SK-N-SH (cell line): ENCODE measurements around the gene WFIKKN1. TPM values are rescaled to one million over a fixed set of nuclear protein-coding genes. Genes with fewer than 3 reads are reported as not detected.

ENCODE experiments used
- CTCF ChIA-PET: fragments of 300-600, 350-600 bp; formaldehyde crosslinking; extraction: SDS; loops from one replicate; lab custom pipeline; 2021; lab: Yijun Ruan, JAX
- POLR2A ChIA-PET: fragments of 350-600 bp; sonication (Branson Sonifier 250); formaldehyde crosslinking; extraction: SDS; loops from one replicate; lab custom pipeline; 2020; ENCODE audit warnings: antibody characterized with exemption, inconsistent platforms; lab: Yijun Ruan, JAX
- DNase-seq: peaks from one replicate; pipeline ENCODE4 v3.0.0; 2012
- H2AFZ ChIP-seq: fragments of 200-600 bp; sonication (generic); 2 replicates; pipeline ENCODE4 v1.8.1; 2016; ENCODE audit warnings: antibody characterized with exemption, mild to moderate bottlenecking, low read depth
- H3F3A ChIP-seq: fragments of 200-600 bp; sonication (generic); replicated peaks from 2 replicates; pipeline ENCODE3; 2016; ENCODE audit warnings: antibody characterized with exemption, mild to moderate bottlenecking; ENCODE audit not compliant: insufficient read depth
- H3K27ac ChIP-seq, 2 experiments: fragments of 200-500 bp in 1 of 2; fragments of 200-600 bp in 1 of 2; sonication (Bioruptor generic) in 1 of 2; sonication (generic), shearing (Covaris generic) in 1 of 2; 2 replicates each; pipeline versions ENCODE4 v1.5.1 to v1.6.1; 2014 to 2016; ENCODE audit warnings: low read depth in 2 of 2, inconsistent platforms in 1 of 2, low read length in 1 of 2, mild to moderate bottlenecking in 1 of 2, mixed read lengths in 1 of 2
- H3K27me3 ChIP-seq: fragments of 200-600 bp; sonication (generic), shearing (Covaris generic); 2 replicates; pipeline ENCODE4 v1.6.1; 2016; ENCODE audit warnings: mixed run types; ENCODE audit not compliant: insufficient read depth
- H3K36me3 ChIP-seq, 2 experiments: fragments of 200-500 bp in 1 of 2; fragments of 200-600 bp in 1 of 2; sonication (Bioruptor generic) in 1 of 2; sonication (generic) in 1 of 2; replicated peaks in 1 of 2; 2 replicates each; pipeline versions ENCODE3 to v1.5.1; 2014 to 2016; ENCODE audit warnings: low read length in 1 of 2, mild to moderate bottlenecking in 1 of 2; ENCODE audit not compliant: insufficient read depth in 2 of 2, control insufficient read depth in 1 of 2
- H3K4me1 ChIP-seq, 2 experiments: fragments of 200-500 bp in 1 of 2; fragments of 200-600 bp in 1 of 2; sonication (Bioruptor generic) in 1 of 2; sonication (generic), shearing (Covaris generic) in 1 of 2; 2 replicates each; pipeline versions ENCODE4 v1.5.1 to v1.6.1; 2014 to 2016; ENCODE audit warnings: low read depth in 1 of 2, low read length in 1 of 2, mixed run types in 1 of 2; ENCODE audit not compliant: insufficient read depth in 2 of 2, control insufficient read depth in 1 of 2
- H3K4me2 ChIP-seq: fragments of 200-600 bp; sonication (generic), shearing (Covaris generic); 2 replicates; pipeline ENCODE4 v1.6.1; 2017; ENCODE audit warnings: mixed run types
- H3K4me3 ChIP-seq, 2 experiments: fragments of 200-500 bp in 1 of 2; fragments of 200-600 bp in 1 of 2; sonication (Bioruptor generic) in 1 of 2; sonication (generic), shearing (Covaris generic) in 1 of 2; 2 replicates each; pipeline versions ENCODE4 v1.5.1 to v1.8.1; 2014 to 2016; ENCODE audit warnings: low read depth in 2 of 2, inconsistent platforms in 1 of 2, low read length in 1 of 2, mild to moderate bottlenecking in 1 of 2, mixed read lengths in 1 of 2, moderate library complexity in 1 of 2
- H3K79me2 ChIP-seq: fragments of 200-600 bp; sonication (generic); 2 replicates; pipeline ENCODE4 v1.8.1; 2017; ENCODE audit warnings: mild to moderate bottlenecking; ENCODE audit not compliant: insufficient read depth
- H3K9ac ChIP-seq: fragments of 200-600 bp; sonication (generic); 2 replicates; pipeline ENCODE4 v1.6.1; 2017; ENCODE audit warnings: mixed run types
- H3K9me2 ChIP-seq: fragments of 200-600 bp; sonication (generic); 2 replicates; pipeline ENCODE4 v1.6.1; 2017; ENCODE audit warnings: mixed run types
- H3K9me3 ChIP-seq: fragments of 200-600 bp; sonication (generic); 2 replicates; pipeline ENCODE4 v1.6.1; 2017; ENCODE audit warnings: mixed run types, mild to moderate bottlenecking, moderate library complexity
- H4K20me1 ChIP-seq: fragments of 200-600 bp; sonication (generic); 2 replicates; pipeline ENCODE4 v1.6.1; 2017; ENCODE audit warnings: mild to moderate bottlenecking, mixed run types; ENCODE audit not compliant: insufficient read depth
- EP300 ChIP-seq, 2 experiments: IDR thresholded peaks; 2 replicates each; pipeline versions ENCODE4 v1.4.0 to v1.6.1; 2012; ENCODE audit warnings: borderline replicate concordance in 1 of 2, low read depth in 1 of 2, low read length in 1 of 2
- FOSL2 ChIP-seq: IDR thresholded peaks from 2 replicates; pipeline ENCODE4 v1.4.0; 2012; ENCODE audit warnings: low read depth, mild to moderate bottlenecking, moderate library complexity, borderline replicate concordance
- FOXJ3 ChIP-seq: sonication (generic); formaldehyde crosslinking; IDR thresholded peaks from 2 replicates; pipeline ENCODE4 v1.5.1; 2020; ENCODE audit warnings: mild to moderate bottlenecking, missing genetic modification reagents
- GABPA ChIP-seq: IDR thresholded peaks from 2 replicates; pipeline ENCODE4 v1.4.0; 2012; ENCODE audit warnings: low read depth, mild to moderate bottlenecking
- MXI1 ChIP-seq: IDR thresholded peaks from 2 replicates; pipeline ENCODE4 v1.6.1; 2012; ENCODE audit warnings: mild to moderate bottlenecking, low read depth, low read length, improper control_type of control experiment
- POLR2AphosphoS5 ChIP-seq: IDR thresholded peaks from 2 replicates; pipeline ENCODE4 v1.6.1; 2012; ENCODE audit warnings: low read depth, low read length
- RXRA ChIP-seq: IDR thresholded peaks from 2 replicates; pipeline ENCODE4 v1.4.0; 2012; ENCODE audit warnings: low read depth, mild to moderate bottlenecking, borderline replicate concordance
- SIN3A ChIP-seq: IDR thresholded peaks from 2 replicates; pipeline ENCODE4 v1.6.1; 2012; ENCODE audit warnings: low read depth, mild to moderate bottlenecking, low read length, moderate library complexity, borderline replicate concordance
- SMC3 ChIP-seq: IDR thresholded peaks from 2 replicates; pipeline ENCODE4 v1.6.1; 2012; ENCODE audit warnings: low read depth, low read length, improper control_type of control experiment
- YY1 ChIP-seq: IDR thresholded peaks from 2 replicates; pipeline ENCODE4 v1.4.0; 2012; ENCODE audit warnings: low read depth, mild to moderate bottlenecking
- WGBS: methylation state at CpG from one replicate; pipeline ENCODE4 v1.1.6; 2017; ENCODE audit warnings: low lambda C conversion rate; 5-methylcytosine and 5-hydroxymethylcytosine counted together
- polyA plus RNA-seq, 3 experiments: library from polyadenylated mRNA; depleted of rRNA; stranded (reverse); fragments of >200 nt; gene quantifications; 2 replicates each; pipeline ENCODE4 v1.2.3, GENCODE V29; 2012
- TF ChIP-seq, protein P1 (sequence below): fragments of 200-600 bp; sonication (generic); IDR thresholded peaks from 2 replicates; pipeline ENCODE4 v1.6.1; 2017; ENCODE audit warnings: antibody characterized with exemption, mild to moderate bottlenecking, moderate library complexity
- TF ChIP-seq, protein P2 (sequence below): IDR thresholded peaks from 2 replicates; pipeline ENCODE4 v1.4.0; 2012; ENCODE audit warnings: low read depth, borderline replicate concordance
- TF ChIP-seq, protein P3 (sequence below): IDR thresholded peaks from 2 replicates; pipeline ENCODE4; 2012
- TF ChIP-seq, protein P4 (sequence below): fragments of 150-350 bp; IDR thresholded peaks from 2 replicates; pipeline ENCODE4 v1.6.1; 2016; ENCODE audit warnings: mild to moderate bottlenecking, low read depth, low read length
- TF ChIP-seq, protein P5 (sequence below): IDR thresholded peaks from 2 replicates; pipeline ENCODE4 v1.4.0; 2012; ENCODE audit warnings: low read depth

Gene WFIKKN1
- polyA plus RNA-seq, 1 of the 3 experiments (the other 2 are of a cell fraction), result 0.16 TPM

DNA sequence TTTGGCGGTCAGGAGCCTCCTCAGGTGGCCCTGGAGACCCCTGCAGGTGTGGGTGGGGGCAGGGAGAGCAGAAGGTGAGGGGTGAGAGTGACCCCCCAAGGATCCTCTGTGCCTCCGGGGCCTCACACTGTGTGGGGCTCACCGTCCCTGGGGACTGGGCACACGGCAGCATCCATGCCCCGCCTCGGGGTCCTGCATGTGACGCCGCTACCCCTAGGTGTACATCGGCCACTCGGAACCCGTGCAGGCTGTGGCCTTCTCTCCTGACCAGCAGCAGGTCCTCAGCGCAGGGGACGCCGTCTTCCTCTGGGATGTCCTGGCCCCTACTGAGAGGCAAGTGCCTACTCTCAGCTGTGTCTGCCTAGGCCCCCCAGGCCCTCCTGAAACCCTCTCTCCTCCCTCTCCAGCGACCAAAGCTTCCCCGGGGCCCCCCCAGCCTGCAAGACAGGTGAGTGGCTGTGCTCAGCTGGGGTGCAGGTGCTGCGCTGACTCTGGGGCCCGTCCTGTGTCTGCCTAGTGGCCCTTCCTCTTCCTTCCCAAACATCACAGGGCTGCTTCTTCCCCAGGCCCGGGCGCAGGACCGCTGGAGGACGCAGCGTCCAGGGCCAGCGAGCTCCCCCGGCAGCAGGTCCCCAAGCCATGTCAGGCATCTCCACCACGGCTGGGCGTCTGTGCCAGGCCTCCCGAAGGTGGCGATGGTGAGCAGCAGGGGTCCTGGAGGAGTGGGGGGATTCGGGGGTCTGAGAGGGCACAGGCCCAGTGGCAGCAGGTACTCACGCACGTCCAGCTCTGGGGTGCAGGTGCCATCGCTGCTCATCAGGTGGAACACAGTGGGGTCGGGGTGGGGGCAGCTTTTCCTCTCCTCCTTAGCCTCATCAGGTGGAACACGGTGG lies 28.1 kb downstream of the WFIKKN1 start:
- Histone ChIP-seq H3K9me3 (no peaks in the 10 kb centered on the region), H3K4me1 (peaks cover 3 to 35% of the 10 kb centered on the region in 2 experiments; a peak in 3 of 4 replicates), H4K20me1 (no peaks in the 10 kb centered on the region), H2AFZ (no peak overlapping the region)
- TF ChIP-seq, protein P1, sequence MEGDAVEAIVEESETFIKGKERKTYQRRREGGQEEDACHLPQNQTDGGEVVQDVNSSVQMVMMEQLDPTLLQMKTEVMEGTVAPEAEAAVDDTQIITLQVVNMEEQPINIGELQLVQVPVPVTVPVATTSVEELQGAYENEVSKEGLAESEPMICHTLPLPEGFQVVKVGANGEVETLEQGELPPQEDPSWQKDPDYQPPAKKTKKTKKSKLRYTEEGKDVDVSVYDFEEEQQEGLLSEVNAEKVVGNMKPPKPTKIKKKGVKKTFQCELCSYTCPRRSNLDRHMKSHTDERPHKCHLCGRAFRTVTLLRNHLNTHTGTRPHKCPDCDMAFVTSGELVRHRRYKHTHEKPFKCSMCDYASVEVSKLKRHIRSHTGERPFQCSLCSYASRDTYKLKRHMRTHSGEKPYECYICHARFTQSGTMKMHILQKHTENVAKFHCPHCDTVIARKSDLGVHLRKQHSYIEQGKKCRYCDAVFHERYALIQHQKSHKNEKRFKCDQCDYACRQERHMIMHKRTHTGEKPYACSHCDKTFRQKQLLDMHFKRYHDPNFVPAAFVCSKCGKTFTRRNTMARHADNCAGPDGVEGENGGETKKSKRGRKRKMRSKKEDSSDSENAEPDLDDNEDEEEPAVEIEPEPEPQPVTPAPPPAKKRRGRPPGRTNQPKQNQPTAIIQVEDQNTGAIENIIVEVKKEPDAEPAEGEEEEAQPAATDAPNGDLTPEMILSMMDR, result peak; percentile 33
- TF ChIP-seq YY1 (no peak), FOXJ3 (CRISPR knock-in tag) (no peak)
- TF ChIP-seq, all 33 proteins: peak for 1
- Histone ChIP-seq H3K27me3 (no peaks in the 10 kb centered on the region), H3K36me3 (peaks cover 0 to 56% of the 10 kb centered on the region in 2 experiments), H3K4me2 (no peak overlapping the region), H3K79me2 (no peaks in the 10 kb centered on the region), H3K9me2 (no peaks in the 10 kb centered on the region), H3K4me3 (no peak overlapping the region), H3K9ac (no peak overlapping the region), H3K27ac (no peak overlapping the region; a peak in 1 of 4 replicates), H3F3A (no peaks in the 10 kb centered on the region)
- ChIA-PET CTCF (interaction anchor here (0.7 to 6.7 kb wide), 7 partner anchors 9 to 32 kb away, joined by 3 to 92 read pairs (median 7); partner anchors contain the start of genes RHBDL1, RHOT2, STUB1 and WDR24), POLR2A (interaction anchor here (0.8 to 1.2 kb wide), 2 partner anchors 9 to 29 kb away, joined by 3 to 4 read pairs; no protein-coding TSS in a partner anchor)
- 97% methylated on average over 19 of the region's 35 CpGs for WGBS
- peak; percentile 56 for DNase-seq

DNA sequence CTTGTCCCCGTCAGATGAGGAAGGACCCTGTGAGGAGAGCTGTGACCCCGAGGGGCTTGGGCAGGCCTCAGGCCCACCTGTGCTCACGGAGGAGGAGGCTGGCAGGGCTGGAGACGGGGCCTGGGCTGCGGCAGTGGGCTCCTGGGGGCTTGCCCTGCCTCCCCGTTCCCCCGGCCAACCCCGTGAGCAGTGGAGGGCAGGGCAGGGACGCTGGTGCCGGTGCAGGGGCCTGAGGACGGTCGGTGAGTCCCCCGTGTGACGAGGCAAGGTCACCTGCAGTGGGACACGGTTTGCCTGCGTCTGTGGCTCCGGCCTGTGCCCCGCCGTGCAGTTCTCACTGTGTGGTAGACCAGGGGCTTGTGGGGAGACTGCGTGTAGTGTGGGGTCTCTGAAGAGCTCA lies 28.8 kb downstream of the WFIKKN1 start:
- Histone ChIP-seq H3K9me2 (no peaks in the 10 kb centered on the region), H3K27ac (peak overlapping the region in 1 of 2 experiments; percentile 96; a peak in 2 of 4 replicates), H3K4me3 (no peak overlapping the region; a peak in 1 of 4 replicates), H2AFZ (no peak overlapping the region), H3F3A (no peaks in the 10 kb centered on the region), H4K20me1 (no peaks in the 10 kb centered on the region), H3K4me2 (no peak overlapping the region), H3K79me2 (no peaks in the 10 kb centered on the region), H3K36me3 (peaks cover 0 to 54% of the 10 kb centered on the region in 2 experiments), H3K27me3 (no peaks in the 10 kb centered on the region), H3K9me3 (no peaks in the 10 kb centered on the region), H3K9ac (no peak overlapping the region), H3K4me1 (peaks cover 3 to 35% of the 10 kb centered on the region in 2 experiments; a peak in 3 of 4 replicates)
- POLR2A ChIA-PET, result interaction anchor here (0.8 to 1.5 kb wide), 5 partner anchors 8 to 56 kb away, joined by 3 to 13 read pairs (median 4); partner anchors contain the start of genes METRN and METTL26
- WGBS, result 91% methylated on average over 6 of the region's 20 CpGs
- CTCF ChIA-PET, result interaction anchor here (0.7 to 6.7 kb wide), 13 partner anchors 8 to 88 kb away, joined by 3 to 92 read pairs (median 4); partner anchors contain the start of genes MCRIP2, RHBDL1, RHOT2 and STUB1
- TF ChIP-seq, protein P2, sequence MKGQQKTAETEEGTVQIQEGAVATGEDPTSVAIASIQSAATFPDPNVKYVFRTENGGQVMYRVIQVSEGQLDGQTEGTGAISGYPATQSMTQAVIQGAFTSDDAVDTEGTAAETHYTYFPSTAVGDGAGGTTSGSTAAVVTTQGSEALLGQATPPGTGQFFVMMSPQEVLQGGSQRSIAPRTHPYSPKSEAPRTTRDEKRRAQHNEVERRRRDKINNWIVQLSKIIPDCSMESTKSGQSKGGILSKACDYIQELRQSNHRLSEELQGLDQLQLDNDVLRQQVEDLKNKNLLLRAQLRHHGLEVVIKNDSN, result no peak
- TF ChIP-seq, protein P3, sequence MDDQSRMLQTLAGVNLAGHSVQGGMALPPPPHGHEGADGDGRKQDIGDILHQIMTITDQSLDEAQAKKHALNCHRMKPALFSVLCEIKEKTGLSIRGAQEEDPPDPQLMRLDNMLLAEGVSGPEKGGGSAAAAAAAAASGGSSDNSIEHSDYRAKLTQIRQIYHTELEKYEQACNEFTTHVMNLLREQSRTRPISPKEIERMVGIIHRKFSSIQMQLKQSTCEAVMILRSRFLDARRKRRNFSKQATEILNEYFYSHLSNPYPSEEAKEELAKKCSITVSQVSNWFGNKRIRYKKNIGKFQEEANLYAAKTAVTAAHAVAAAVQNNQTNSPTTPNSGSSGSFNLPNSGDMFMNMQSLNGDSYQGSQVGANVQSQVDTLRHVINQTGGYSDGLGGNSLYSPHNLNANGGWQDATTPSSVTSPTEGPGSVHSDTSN, result no peak
- no peak for TF ChIP-seq EP300 (IDR thresholded peaks at IDR 0.05; ENCODE audit: borderline replicate concordance in 1 of 2, low read depth in 1 of 2, low read length in 1 of 2)
- no peak for TF ChIP-seq MXI1
- no peak for TF ChIP-seq YY1
- no peak for TF ChIP-seq SMC3
- TF ChIP-seq, protein P4, sequence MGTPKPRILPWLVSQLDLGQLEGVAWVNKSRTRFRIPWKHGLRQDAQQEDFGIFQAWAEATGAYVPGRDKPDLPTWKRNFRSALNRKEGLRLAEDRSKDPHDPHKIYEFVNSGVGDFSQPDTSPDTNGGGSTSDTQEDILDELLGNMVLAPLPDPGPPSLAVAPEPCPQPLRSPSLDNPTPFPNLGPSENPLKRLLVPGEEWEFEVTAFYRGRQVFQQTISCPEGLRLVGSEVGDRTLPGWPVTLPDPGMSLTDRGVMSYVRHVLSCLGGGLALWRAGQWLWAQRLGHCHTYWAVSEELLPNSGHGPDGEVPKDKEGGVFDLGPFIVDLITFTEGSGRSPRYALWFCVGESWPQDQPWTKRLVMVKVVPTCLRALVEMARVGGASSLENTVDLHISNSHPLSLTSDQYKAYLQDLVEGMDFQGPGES, result no peak
- no peak for TF ChIP-seq FOXJ3 (CRISPR knock-in tag)
- TF ChIP-seq POLR2AphosphoS5, result no peak
- no peak for TF ChIP-seq RXRA
- no peak for TF ChIP-seq SIN3A
- TF ChIP-seq GABPA, result no peak
- TF ChIP-seq FOSL2, result no peak
- TF ChIP-seq, protein P5, sequence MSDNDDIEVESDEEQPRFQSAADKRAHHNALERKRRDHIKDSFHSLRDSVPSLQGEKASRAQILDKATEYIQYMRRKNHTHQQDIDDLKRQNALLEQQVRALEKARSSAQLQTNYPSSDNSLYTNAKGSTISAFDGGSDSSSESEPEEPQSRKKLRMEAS, result no peak
- no peak for DNase-seq
